Mesenteric fat pad (tissue), 1 donor: ENCODE results near the gene SETD7. TPM values are rescaled to one million over a fixed set of nuclear protein-coding genes. Genes with fewer than 3 reads are reported as not detected.
A peak's percentile ranks its signal among the peaks of the same experiment; 100 is the strongest.

ENCODE experiments used
- DNase-seq: peaks from one replicate; pipeline ENCODE4 v3.0.0-alpha.2; 2020; ENCODE audit warnings: low spot score
- total RNA-seq: library from RNA; stranded (reverse); fragmentation: NEBNext Ultra II Directional; extraction: Animal tissue kit (Norgen Biotek cat#: 25700); gene quantifications from one replicate; pipeline ENCODE4 v1.2.1, GENCODE V29; 2021
- donor health status: DM: yes; HTN: yes; CAD: no.

Gene SETD7
- total RNA-seq, 1 donor from 2014 or later: 81.0 TPM

GRCh38 chr4:139575072-139575471 is 19.1 kb upstream of the SETD7 start:
- peak; percentile 3 for DNase-seq

DNA sequence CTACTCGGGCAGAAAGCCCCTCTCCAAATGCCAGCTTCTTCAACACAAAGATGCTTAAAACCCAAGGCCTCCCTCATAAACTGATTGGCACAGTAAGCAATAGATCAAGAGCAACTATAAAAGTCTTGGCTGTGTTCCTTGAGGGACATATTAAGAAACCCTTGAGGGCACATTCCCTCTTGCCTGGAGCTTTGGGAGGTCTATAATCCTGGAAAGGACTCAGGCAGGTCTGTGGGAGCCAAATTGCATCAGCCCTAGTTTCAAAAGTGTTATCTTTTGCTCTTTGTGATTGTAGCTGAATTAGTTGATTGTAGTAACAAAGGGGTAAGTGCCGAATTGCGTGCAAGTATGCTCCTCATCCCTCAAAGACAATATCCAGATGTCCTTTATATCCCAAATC is 18.6 kb upstream of the SETD7 start:
- peak; percentile 11 for DNase-seq

- DNase-seq: no peak
These were observed 12.4 kb upstream of the SETD7 start for GRCh38 chr4:139568206-139568955.

DNA sequence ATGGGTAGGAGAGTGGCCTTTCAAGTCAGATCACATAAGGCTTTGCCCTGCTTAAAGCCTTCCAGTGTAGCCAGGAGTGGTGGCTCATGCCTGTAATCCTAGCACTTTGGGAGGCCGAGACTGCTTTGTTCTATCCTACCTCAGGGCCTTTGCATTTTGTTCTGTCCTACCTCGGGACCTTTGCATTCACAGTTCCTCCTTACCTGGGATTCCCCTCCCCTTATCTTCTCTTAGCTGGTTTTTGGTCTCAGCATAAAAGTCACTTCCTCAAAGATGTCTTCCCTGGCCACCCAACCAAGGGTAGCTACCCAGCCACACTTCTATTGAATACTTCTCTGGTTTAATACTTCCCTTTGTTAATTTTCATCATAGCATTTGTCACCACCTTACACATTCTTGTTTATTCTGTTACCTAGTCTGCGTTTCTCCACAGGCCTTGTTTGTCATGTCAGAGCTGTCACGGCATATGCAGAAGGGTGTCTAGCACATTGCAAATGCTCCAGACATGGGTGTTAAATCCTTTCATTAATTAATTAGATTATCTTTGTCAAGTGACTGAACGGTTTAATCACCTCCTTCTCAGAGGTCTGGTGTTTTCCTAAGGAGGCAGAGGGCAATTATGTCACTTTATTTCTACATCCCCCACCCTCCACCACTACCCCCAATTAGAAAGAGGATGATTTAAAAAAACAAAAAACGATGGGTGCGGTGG is 11.3 kb upstream of the SETD7 start:
- no peak for DNase-seq

GRCh38 chr4:139564502-139564901 is 8.5 kb upstream of the SETD7 start:
- DNase-seq: no peak

GRCh38 chr4:139563515-139563914 is 7.5 kb upstream of the SETD7 start:
- no peak for DNase-seq

DNA sequence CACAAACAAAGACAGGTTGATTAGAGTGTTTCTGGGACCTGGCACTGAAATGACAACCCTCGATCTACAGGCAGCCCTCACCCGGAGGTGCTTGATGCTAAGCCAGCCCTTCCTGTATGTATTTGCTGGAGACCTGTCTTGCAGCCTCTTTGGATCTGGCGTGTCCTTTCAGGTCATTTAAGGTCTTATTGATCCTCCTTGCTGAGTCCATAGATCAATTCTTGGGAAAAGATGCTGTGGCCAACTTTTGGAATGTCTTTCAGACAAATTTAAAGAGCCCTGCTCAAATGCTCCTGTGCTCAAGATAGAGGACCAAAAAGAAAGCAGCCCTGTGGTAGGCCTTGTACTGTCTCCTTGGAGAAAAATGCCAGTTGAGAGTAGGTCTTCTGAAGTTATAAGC is 6.8 kb upstream of the SETD7 start:
- no peak for DNase-seq

DNA sequence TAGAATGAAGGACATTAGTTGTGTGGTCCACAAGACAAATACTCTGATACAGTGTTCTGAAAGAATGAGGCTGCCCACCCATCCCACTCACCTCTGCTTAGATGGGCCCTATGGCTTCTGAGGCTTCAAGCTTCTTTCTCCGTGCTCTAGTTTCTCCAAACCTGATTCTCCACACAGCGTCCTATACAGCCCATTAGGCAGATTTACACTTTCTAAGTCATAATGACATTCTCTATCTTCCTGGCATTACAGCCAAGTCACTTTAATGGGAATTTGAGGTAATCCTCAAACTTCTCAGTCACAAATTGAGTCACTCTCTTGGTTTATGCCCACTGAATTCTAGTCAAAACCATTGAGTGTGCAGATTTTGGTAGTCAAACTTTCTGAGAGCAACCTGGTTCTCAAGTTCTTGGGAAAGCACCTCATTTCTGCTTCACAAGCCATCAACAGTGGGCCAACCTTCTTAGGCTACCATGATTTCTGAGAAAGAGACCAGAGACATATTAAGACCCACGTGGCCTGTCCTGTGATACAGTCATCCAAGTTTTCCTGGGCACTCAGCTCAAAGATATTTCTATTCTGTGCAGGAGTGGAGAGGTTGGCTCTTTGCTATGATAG is 6.2 kb upstream of the SETD7 start:
- no peak for DNase-seq

DNA sequence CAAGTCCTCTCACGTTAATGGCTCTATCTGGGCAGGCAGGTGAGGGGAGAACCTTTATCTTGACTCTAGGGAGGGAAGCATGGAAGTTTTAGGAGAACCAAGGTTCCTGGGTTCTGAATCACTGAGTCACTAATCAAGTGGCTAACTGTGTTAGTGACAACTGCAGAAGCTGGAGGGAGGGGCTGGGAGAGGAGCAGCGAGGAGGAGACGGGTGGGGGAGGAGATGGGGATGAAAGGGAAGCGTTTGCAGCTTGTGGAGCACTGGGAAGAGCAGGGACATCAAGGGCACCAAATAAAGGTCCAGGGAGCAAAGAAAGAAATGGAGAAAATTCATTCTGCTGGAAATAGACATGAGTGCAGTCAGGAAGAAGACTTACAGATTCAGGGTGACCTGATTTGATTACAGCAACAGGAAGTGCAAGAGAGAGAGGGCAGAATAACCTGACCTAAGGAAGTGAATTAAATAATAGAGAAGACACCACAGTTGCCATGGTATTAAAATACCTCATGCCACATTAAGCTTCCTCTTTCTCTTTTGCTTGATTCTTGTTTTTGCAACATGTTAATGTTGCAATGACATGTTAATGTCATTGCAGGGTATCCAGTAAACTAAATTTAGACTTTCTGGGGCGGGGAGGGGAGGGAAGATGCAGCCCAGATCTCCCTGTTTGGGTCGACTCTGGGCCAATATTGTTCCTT is 4.5 kb upstream of the SETD7 start:
- no peak for DNase-seq

DNA sequence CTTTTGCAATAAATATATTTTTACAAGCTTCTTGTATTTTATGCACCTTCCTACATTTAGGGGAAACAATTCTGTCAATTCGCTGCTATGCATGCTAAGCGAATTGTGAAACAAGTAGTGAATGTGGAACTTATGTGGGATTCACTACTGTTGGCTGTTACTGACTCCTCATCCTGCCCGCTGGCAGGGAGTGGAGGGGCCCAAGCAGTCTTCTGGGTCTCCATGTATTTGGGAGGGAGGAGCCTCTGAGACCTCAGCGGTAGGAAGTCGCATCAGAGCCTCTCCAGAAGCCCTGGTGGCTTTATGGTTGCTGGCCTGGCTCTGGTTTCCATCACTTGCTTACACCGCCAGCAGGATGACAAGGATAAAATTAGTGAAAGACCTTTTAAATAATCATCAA is 3.7 kb upstream of the SETD7 start:
- DNase-seq: no peak

- DNase-seq: no peak
These were observed 3.1 kb upstream of the SETD7 start for GRCh38 chr4:139559089-139559479.

- no peak for DNase-seq
These were observed 2.4 kb upstream of the SETD7 start for GRCh38 chr4:139558235-139559088.

- no peak for DNase-seq
These were observed 1.6 kb upstream of the SETD7 start for GRCh38 chr4:139557556-139558110.

- DNase-seq: no peak
These were observed 921 bp upstream of the SETD7 start for GRCh38 chr4:139556724-139557555.

DNA sequence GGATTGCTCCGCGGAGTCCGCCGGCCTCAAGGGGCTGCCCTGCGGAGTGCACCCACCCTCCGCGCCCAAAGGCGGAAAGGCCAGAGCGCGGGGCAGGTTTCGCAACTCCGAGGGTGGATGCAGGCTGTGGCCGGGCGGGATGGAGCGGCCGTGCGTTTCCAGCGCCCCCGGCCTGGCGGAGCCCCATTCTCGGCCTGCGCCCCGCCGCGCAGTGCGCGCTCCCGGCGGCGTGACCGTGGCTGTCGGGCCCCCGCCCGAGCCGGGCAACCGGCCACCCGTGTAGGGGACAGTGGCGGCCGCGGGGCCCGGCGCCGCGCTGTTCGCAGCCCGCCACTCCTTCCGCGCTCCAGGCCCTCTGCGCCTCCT is 331 bp downstream of the SETD7 start:
- peak; percentile 91 for DNase-seq

DNA sequence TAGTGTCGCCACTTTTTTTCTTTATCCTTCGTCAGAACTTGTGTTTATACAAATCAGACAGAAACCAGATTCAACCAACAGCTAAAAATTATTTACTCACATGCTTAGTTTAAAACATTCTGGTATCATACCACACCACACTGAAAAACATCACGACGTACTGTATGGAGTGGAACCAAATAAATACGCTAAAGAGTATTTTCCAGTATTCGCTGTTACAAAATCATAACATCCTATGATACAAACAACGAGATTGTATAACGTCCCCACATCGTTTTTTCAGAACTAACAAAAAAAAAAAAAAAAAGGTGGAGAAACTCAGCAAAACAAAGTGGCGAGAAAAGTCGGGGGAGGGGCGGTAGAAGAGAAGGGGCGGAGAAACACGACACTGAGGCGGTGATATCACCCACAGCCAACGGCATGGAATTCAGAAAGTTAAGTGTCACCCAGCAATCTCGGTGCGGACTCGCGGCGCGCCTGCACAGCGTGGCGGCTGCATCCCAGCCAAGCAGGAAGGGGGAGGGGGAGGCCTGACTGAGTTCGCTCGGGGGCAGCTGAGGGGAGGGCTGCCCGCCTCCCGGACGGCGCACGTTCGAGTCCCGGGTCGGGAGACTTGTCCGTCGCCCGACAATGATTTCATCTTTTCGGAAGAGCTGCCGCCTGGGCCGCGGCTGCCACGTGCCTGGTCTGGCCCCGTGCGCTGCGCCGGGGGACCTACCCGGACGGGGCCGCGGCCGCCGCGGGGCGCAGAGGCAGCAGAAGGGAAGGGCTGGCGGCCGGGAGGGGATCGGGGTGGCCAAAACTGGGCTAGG is 920 bp downstream of the SETD7 start:
- DNase-seq: peak; percentile 95

DNA sequence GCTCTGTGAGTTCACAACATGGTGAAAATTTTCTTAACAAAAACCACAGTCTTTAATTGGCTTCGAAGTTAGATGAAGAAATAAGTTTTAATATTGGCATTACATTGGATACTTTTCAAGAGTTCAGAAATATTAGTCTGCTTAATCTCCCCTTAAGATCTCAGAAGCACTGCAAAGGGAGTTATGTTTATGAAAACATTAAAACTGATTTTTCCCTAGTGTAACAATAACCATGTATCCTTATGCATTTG is 1.5 kb downstream of the SETD7 start:
- no peak for DNase-seq

GRCh38 chr4:139553751-139554641 is 2.0 kb downstream of the SETD7 start:
- DNase-seq: no peak
